NCI-H128 (cell line): ENCODE measurements around the gene DCC.

Source experiments
- DNase-seq: peaks from one replicate; lab custom pipeline; 2025; ENCODE audit not compliant: unreplicated experiment; lab: John Stamatoyannopoulos, UW

The DCC gene

DNA sequence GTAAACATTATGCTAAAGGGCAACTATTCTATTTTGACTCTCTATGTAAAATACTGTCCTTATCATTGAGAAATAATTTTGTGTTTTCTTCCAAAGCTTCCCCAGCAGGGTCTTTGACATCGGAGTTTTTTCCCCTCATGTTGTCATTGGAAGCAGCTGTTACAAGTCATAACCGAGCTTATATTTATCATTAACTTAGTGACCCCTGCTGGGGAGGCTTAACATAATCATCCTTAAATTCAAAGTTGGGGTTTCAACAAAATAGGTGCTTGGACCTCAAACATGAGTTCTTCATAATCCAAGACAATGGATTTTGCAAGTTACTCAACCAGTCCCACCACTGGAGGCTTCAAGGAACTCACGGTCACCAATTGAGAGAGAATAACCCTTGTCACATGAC, 330.9 kb downstream of the DCC start:
- DNase-seq: no peak

DNA sequence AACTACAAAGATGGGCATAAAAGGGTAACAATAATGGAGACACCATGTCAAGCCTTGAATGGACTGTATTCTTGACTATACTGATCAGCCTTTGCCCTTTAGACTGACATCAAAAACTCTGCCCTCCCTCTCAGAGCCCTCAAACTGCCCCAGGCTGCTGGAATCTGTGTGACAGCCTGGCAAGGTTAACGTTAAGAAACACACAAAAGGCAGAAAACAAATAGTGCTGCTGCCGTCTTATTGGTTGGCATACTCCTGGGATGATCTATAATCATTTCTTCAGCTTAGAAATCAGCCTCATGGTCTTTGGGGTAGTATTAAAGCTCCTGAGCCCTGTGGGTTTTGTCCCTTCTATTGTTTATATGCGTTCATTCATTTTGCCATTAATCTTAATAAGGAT, 338.0 kb downstream of the DCC start:
- no peak for DNase-seq

DNA sequence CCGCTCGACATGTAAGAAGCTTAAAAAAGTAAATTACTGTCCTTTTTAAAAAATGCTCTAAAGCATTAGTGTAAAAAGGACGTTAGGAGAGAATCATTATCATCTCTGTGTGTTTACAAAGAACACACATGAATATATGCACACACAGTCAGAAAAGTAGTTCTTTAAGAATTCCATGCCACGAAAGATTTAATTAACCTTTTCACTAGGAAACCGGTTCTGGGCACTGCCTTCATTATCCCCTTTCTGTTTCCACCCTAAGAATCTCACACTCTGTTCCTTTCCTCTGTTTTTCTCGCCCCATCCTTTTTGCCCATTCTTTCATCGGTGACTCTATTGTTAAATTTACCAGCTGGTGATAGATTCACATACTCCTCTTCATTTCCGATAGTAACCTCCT, 338.6 kb downstream of the DCC start:
- no peak for DNase-seq

DNA sequence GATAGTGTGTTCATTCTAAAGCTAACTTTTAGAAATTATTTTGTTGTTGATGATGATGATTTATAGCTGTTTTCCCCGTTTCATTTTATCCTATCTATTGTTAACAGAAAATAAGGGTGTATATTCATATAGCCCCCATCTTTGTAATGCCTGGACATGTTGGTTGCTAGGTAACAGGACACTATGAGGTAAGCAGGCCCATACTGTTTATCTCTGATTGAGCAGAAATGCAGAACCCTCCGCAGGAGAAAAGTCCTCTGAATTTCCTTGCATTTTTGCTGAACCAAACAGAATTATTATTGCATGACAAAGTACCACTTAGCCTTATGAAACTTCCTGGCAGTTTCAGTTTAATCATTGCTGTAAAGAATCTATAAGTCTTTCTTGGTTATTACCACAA, 339.4 kb downstream of the DCC start:
- DNase-seq: no peak

DNA sequence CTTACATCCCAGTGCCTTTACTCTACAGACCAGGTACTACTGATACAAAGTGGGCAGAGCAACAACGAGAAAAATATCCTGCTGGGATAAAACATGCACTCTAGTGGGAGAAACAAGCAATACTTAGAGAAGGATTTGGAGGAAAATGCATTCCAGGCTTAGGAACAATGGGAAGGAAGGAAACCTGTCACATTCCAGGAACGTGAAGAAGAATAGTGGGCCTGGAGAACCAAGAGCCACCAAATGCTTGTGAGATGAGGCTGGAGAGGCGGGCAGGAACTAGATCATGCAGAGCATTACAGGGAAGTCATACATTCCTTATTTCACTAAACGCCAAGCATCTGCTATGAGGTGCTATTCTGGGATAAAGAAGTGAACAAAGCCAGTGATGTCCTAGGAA, 342.3 kb downstream of the DCC start:
- DNase-seq: no peak

DNA sequence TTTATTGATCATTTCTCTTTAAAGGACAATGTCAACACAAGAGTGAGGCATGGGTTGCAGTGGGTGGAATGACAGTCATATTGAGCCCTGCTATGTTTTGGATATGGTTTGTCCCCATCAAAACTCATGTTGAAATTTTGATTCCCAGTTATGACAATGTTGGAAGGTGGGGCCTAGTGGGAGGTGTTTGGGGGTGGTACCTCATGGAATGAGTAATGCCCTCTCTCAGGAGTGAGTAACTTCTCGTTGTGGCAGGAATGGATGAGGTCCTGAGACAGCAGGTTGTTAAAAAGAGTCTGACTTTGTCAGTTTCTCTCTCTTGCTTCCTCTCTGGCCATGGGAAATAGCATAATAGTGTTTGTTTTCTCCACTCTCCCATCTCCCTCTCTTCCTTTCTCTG, 345.3 kb downstream of the DCC start:
- DNase-seq: no peak

DNA sequence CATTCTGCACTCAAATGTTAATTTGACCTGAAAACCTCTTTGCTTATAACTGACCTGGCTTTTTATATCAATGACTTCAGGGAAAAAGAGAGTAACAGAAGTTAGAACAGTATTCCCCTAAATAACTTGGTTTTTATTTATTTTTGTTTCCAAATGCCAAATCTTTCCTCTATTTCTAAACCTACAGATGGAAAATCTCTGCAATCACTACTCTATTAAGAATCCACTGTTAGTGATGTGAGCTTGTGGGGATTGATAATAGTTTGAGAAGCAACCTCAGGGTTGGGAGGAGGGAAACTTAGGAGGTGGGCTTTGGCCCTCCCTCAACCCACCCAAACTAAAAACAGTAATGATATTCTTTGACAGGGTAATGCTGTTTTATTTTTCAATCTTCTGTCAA, 351.8 kb downstream of the DCC start:
- no peak for DNase-seq

DNA sequence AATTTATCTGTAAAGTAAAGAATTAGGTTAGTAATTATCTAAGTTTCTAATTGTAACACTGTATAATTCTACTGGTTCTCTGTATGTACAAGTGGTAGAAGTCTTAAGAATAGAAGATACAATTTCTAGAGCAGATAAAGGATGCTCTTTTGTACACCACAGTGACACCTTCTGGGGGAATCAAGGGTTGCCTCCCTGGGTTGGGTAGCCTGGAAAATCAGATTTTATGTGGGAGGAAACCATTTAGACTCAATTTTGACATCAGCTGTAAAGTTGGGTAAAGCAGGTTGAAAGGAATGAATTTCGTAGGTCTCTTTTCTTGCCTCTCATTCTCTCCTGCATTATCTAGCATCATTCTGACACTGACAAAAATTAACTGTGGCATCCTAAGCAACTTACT, 354.8 kb downstream of the DCC start:
- no peak for DNase-seq

DNA sequence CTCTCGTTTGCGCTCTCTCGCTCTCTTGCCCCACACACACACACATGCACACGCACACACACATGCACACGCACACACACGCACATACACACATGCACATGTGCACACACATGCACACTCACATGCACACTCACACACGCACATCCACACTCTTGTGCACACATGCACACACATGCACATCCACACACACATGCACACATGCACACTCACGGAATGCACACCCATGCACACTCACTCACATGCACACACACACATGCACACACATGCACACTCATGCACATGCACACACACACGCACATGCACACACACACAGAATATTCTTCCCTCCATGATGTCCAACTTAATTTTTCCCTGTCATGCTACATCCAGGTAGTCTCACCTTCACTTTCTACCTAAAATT, 360.1 kb downstream of the DCC start:
- DNase-seq: no peak

DNA sequence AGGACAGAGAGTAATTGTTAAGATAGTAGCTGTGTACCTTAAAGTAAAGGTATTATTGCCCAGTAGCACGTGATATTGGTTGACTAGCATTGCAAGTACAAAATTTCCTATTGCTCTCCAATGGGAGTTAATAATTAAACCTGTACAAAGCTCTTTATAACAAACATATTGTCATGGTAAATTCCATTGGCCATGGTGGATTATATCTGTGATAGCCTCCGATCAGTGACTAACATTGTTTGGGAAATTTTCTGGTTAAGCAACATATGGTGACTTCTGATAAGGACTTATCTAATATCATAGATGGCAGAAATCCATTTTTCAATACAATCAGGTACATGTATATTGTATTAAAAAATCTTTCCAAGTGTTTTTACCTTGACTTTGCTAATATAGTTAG, 360.8 kb downstream of the DCC start:
- no peak for DNase-seq

DNA sequence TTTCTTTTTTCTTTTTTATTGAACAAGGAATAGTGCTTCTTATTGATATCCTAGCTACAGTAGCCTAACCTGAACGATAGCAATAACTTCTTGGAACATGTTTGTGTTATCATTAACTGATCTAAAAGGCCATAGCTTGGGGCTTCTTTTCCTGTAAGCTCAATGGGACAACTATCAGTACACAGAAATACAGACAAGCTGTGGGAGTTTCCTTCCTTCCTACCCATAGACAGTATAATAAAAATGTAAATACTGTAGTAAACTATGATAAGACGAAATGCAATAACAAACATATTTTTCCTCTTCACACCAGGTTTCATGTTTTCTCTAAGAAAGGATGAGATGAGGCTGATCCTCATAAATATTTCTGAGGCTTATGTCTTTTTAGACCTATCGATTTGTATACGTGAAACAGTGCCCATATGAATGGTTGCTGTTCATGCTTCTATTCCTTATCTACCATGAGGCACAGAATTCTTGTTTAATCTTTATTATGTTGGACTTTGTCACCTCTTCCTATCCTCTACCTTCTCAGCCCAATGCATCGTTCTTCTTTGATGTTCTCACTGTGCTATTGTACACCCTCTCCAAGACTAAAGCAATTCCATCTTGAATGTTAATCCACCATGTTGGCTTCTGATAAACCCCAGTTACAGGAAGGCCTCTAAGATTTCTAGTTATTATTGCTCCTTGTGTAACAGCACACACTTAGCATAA, 361.4 kb downstream of the DCC start:
- DNase-seq: no peak

DNA sequence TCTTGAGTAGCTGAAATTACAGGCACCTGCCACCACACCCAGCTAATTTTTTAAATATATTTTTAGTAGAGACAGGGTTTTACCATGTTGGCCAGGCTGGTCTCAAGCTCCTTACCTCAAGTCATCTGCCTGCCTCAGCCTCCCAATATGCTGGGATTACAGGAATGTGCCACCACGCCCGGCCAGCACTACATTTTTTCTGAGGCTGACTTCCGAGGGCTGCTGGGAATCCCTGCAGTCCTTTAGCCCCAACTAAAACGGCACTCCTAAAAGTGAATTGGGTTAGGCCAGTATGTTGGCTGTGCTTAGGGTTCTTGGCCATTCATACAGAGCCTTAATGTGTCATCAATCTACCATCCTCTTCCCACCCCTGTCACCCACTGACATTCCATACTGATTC, 375.4 kb downstream of the DCC start:
- no peak for DNase-seq

DNA sequence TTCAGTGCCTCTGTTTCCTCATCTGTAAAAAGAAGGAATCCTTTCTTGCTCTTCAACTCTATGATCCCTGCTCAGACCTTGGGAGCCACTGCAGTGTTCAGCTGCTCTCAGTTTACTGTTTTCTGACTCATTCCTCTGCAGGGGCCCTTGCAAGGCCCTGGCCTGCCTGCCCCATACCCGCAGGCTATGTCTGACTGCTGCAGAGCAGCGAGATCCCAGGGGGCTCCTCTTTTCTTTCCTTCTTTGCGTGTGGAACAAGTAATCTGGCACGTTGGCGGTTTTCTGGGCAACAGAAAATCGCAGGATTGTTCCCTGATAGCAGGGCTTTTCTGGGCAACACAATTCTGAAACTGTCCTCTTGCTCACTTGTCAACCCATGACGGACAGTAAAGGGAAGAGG, 376.0 kb downstream of the DCC start:
- no peak for DNase-seq

DNA sequence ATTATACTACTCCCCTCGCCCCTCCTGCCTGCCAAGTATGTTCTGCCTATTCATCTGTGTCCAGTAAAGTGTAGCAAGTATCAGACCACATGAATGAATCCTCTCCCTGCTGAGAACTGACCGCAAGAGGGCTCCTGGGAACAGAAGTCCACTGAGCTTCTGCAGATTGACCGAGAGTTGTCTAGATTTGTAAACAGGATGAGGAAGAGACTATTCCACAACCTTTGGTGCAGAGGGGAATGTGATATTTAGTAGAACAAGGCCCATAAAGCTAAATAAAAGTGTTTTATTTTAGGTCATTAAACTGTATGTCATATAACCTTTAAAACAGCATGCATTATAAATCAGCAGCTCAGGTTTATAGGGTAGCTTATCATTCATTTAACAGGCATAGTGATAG, 377.0 kb downstream of the DCC start:
- no peak for DNase-seq

DNA sequence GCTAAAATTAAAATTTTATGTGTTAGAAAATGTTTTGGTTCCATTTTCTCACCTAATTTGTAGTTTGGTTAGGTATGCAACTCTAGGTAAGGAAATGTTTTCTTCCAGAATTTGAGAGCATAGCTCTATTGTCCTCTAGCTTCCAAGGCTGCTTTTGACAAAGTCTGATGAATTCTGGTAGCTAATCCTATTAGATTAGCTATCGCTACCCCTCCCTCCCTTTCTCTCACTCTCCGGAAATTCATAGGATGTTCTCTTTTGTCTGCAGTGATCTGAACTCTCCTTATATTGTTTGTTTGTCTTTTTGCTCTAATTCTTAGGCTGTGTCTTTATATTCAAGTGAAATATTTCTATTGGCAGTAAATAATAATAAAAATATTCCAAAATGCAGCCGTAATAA, 382.9 kb downstream of the DCC start:
- DNase-seq: no peak

DNA sequence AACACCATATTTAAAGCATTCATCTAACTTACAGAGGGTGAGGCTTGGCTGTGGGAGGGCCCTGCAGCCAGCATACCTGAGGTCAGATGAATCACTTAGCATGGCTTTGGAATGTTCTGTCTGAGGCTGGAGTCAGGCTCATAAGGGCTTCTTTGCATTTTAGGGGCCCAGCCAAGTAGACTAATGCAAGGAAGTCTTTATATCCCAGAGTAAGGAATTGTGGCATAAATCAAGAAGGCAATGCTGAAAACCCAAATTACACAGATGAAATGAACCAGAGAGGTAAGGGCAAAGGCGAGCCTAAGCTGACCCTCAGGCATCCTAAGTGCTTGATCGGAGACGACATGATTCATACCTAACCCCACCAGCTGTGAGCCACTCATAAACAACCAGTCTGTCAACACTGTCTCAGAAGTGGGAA, 383.6 kb downstream of the DCC start:
- no peak for DNase-seq

DNA sequence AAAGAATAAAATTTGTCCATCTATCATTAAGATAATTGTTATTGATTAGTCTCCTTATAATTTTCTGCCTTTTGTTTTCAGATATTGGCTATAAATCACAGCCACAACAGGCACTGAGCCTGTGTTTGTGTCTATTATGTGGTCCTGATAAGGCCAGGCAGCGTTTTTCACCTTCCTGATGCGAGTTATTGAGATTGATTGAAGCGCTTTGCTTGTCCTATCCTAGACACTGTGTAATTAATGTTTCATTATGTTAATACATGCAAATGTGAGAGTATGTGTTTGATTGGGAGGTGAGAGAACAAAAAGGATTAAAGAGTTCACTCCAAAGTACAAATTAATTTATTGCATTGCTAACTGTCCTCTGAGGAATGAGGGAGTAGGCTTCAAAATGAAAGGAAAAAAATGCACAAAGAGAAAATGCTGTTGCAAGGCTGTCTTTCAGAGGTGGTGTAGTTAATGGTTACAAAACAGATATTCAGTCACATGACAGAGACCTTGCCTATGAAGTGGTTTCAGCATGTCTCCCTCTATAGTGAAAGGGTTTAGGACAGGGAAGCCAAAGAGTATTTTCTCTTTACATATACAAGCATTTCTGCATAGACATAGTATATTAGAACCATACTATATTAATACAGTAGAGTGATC, 391.1 kb downstream of the DCC start:
- DNase-seq: no peak

DNA sequence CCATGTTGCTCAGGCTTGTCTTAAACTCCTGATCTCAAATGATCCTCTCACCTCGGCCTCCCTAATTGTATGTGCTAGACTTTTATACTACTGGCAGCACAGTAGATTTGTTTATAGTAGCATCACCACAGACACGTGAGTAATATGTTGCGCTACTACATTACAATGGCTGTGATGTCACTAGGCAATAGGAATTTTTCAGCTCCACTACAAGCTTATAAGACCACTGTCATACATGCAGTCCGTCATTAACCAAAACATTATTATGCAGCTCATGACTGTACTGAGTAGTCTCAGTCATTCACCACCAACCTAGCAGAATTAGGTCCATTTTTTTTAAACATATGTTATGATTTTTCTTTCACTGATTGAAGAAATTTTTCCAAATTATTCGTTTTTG, 398.9 kb downstream of the DCC start:
- no peak for DNase-seq

DNA sequence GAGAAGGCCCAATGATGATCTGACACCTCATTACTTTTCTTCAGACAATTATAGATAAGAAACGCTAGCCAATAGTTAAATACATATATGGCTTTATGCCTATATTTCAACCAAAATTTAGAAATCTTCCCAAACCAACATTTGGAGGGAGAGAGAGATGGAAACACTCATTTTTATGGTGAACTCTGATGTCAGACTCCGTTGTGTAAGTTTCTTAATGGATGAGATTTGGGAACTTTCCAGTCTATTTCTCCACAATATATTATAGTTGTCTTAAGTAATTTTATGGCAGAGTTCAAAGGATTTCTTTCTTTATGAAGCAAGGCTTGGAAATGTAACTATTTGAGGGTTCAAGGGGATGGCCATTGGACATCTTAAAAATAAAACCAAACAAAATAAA, 407.0 kb downstream of the DCC start:
- no peak for DNase-seq

DNA sequence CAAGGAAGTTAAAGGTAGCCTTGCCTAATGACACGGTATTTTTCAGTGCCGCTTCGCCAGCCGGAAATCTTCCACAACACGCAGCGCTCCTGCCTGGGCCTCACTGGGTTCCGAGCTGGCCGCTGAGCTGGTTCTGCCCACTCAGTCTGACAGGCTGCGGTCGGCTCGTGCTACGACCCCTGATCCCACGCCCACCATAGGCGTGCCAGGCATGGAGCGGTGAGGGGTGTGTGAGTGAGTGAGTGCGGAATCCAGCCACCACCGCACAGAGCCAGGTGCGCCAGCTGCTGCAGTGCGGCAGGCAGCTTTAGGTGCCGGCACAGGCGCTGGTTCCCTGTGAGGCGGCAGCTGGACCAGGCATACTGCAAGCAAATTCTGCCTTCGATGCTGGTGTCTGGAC, 407.9 kb downstream of the DCC start:
- no peak for DNase-seq

DNA sequence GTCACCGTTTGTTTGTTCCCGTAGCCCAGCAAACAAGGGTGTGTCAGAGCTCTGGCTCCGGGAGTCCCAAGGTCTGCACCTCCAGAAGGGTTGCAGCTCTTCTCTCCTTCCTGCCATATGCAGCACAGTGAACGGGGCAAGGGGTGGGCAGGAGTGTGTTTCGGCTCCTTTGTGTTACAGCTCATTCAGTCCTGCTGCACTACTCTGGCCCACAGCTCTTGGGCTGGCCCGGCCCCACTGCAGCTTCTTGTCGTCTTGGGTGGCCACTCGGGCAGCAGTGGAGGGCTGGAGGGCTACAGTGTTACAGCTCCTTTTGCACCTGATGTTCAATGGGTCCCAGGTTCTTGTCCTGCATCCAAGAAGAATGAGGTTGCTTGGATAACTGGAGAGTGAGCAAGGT, 408.3 kb downstream of the DCC start:
- DNase-seq: no peak

DNA sequence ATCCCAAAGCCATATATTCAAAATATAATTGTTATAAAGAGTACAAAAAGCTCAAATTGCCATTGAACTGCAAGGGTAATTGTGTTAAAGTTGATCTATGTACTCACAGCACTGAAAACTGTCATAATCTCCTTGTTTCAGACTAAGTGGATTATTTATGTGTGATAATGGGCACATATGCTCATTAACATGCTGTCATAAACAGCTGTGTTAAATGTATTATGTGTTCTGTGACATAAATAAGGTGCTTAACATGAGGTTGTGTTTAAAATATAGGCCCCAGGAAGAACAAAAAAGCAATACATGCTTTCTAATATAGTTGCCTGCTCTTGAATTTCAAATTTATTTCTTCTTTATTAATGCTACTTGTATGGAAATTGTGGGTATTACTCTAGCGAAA, 409.5 kb downstream of the DCC start:
- no peak for DNase-seq

DNA sequence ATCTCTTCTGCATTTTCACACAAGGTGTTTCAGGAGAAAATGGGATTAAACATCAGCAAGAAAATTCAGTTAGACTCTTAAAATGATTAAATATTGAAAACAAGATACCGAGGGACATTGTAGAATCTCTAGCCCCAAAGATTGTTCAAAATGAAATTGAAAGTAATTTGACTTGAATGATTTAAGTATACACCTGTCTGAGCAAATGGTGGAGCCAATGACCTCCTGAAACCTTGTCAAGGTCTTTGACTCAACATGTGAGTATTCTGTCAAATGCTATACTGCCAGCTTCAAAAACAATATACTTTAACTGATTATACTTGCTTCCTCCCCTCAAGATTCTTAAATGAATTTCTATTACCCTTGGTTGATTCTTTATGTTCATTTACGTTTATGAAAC, 411.0 kb downstream of the DCC start:
- DNase-seq: no peak
